T1000 (cell line): ENCODE measurements around the gene GABARAP.

Experiments used
- DNase-seq: peaks from one replicate; lab custom pipeline; 2025; ENCODE audit warnings: mixed read lengths; lab: John Stamatoyannopoulos, UW

GABARAP gene

GRCh38 chr17:7207120-7208001, 34.9 kb downstream of the GABARAP start:
- DNase-seq = no peak

- no peak for DNase-seq
Measured at GRCh38 chr17:7205561-7205960, 36.7 kb downstream of the GABARAP start.

GRCh38 chr17:7204828-7205461, 37.3 kb downstream of the GABARAP start:
- DNase-seq = peak; percentile 70

GRCh38 chr17:7204336-7204735, 37.9 kb downstream of the GABARAP start:
- DNase-seq = no peak

- DNase-seq = no peak
Measured at GRCh38 chr17:7203391-7203790, 38.9 kb downstream of the GABARAP start.

- DNase-seq = no peak
Measured at GRCh38 chr17:7196651-7197401, 45.4 kb downstream of the GABARAP start.

GRCh38 chr17:7195971-7196370, 46.3 kb downstream of the GABARAP start:
- DNase-seq = no peak

GRCh38 chr17:7192271-7192937, 49.8 kb downstream of the GABARAP start:
- no peak for DNase-seq

GRCh38 chr17:7191571-7192270, 50.5 kb downstream of the GABARAP start:
- no peak for DNase-seq

GRCh38 chr17:7191069-7191468, 51.2 kb downstream of the GABARAP start:
- no peak for DNase-seq

- no peak for DNase-seq
Measured at GRCh38 chr17:7190276-7190917, 51.9 kb downstream of the GABARAP start.
